ENCODE results near the gene SEC16A.

SEC16A gene

DNA sequence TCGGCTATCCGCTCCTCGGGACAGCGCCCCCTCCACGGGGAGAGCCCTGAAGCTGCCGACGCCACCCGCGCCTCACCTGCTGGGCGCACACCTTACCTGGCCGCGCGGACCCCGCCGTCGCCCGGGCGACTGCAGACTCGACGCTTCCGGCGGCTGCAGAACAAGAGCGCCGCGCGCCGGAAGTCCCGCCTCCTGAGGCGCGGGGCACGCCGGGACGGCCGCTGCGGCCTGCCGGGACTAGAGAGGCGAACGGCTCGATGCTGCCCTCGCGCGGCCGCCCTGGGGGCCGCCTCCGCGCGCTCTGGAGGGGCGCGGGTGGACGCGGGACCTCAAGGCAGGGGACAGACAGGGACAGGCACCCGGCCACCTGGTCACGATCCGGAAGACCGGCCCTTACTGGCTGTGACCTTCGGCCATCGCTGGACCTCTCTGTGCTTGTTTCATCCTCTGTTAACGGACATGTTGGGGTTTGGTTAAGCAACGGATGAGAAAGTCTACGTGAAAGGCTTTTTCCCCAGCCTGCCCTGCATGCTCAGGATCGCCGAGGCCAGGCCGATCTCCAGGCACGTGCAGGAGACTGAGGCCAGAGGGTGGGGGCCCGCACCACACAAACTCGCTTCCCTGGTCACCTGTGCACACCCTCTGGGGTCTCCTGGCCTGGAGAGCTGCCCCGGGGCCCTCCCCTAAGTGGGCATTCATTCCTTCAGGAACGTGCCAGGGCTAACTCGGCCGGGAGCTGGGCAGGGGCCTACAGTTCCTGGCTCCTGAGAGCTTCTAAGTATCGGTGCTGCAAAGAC lies 82.6 kb downstream of the SEC16A start, which contains the start of gene SNAPC4:
SNAPC4 (minus strand) TSS at position 133 of the 797 bp plus-strand sequence. CDS start 1,742 bp downstream, outside the sequence.
- POLR2A ChIA-PET, result interaction anchor here (1.1 kb wide), 1 partner anchor 9 kb away, joined by 6 read pairs; no protein-coding TSS in a partner anchor
- no peak for DNase-seq (ENCODE audit: low read depth, low spot score)
- TF ChIP-seq, protein P1, sequence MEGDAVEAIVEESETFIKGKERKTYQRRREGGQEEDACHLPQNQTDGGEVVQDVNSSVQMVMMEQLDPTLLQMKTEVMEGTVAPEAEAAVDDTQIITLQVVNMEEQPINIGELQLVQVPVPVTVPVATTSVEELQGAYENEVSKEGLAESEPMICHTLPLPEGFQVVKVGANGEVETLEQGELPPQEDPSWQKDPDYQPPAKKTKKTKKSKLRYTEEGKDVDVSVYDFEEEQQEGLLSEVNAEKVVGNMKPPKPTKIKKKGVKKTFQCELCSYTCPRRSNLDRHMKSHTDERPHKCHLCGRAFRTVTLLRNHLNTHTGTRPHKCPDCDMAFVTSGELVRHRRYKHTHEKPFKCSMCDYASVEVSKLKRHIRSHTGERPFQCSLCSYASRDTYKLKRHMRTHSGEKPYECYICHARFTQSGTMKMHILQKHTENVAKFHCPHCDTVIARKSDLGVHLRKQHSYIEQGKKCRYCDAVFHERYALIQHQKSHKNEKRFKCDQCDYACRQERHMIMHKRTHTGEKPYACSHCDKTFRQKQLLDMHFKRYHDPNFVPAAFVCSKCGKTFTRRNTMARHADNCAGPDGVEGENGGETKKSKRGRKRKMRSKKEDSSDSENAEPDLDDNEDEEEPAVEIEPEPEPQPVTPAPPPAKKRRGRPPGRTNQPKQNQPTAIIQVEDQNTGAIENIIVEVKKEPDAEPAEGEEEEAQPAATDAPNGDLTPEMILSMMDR (IDR thresholded peaks at IDR 0.05; ENCODE audit: insufficient read depth, low read length, missing control alignments), result peak; percentile 80
- H3K4me3 ChIP-seq (ENCODE audit: low read depth, low read length), result peak within 1 kb of the TSS; percentile 83
- CTCF ChIA-PET, result interaction anchor here (0.6 to 9.7 kb wide), 25 partner anchors 8 to 428 kb away, joined by 3 to 142 read pairs (median 5); partner anchors contain the start of genes DNLZ, ENTR1 and PMPCA

DNA sequence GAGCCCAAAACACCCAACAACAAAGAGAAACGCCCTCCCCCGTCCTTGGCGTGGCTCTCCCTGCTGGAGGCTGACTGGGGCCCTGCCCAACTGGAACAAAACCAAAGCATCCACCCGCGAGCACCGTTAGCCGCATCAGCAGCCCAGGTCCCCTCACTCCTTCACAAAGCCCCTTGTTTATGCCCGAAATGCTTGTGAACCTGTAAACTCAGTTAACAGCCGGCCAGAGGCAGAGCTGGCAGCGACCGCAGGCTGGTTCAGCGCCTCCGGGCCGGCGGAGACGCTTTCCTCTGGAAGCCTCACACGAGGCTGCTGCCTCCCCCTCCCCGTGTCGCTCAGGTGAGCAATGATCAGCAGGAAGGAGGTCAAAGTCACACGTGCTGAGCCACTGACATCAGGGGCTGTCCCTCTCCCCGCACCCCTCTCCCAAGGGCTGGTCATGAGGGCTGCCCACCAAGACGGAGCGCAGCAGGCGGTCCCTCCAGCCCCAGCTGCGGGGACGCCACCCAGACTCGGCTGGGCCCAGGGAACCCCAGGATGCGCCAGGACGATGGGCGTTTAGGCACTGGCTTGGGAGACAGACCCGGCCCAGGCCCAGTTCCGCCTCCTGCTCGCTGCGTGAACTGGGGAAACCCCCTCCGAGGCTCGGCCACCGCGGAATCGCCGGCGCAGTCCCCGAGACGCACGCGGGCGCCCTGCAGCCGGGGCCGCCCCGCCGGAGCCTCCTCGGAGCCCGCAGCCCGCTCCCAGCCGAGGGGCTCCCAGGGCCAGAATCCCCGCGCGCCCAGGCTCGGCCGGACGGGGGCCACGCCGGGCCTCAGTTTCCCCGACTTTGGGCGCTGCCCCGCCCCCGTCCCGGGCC lies 83.4 kb downstream of the SEC16A start:
- CTCF ChIA-PET, result interaction anchor here (1.6 to 9.7 kb wide), 9 partner anchors 7 to 87 kb away, joined by 5 to 142 read pairs (median 26); partner anchors contain the start of genes DNLZ, ENTR1 and PMPCA
- TF ChIP-seq, protein P1 (IDR thresholded peaks at IDR 0.05; ENCODE audit: insufficient read depth, low read length, missing control alignments), result no peak
- H3K4me3 ChIP-seq (ENCODE audit: low read depth, low read length), result peak overlapping the region; percentile 83
- POLR2A ChIA-PET, result no interaction called here
- DNase-seq (ENCODE audit: low read depth, low spot score), result no peak

DNA sequence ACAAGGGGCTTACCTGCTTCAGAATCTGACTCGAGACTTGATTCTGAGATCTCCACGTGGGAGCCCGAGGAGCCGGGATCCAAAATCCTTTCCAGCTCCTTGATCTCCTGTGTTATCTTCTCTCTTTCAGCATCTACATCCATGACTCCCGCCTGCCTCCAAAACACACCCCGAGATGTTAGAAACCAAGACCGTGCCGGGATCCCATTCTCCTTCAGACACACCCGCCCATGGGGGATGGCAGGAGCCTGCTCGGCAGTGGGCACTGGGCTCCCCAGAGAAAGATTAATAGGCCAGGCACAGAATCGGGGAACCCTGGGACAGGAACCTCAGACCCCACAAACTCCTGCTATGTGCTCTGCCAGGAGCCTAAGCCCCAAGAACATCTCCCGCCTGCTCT lies 84.6 kb downstream of the SEC16A start:
- POLR2A ChIA-PET, result no interaction called here

DNA sequence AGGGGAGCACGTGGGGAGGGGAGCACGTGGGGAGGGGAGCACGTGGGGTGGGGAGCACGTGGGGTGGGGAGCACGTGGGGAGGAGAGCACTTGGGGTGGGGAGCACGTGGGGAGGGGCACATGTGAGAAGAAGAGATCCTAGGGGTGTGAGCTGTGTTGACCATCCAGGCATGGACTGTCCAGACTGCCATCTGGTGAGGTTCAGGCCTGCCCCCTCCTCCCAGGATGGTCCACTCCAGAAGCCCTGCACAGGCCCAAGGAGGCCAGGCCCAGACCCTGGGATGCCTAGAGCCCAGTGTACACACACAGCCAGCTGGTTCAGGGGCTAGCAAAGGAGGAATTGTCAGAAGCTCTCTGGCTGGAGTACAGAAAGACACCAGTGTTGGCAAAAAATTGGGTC lies 85.2 kb downstream of the SEC16A start:
- TF ChIP-seq, protein P1 (IDR thresholded peaks at IDR 0.05; ENCODE audit: insufficient read depth, low read length, missing control alignments), result no peak
- H3K4me3 ChIP-seq (ENCODE audit: low read depth, low read length), result no peak overlapping the region
- no peak for DNase-seq (ENCODE audit: low read depth, low spot score)
- ChIA-PET POLR2A (no interaction called here), CTCF (interaction anchor here (1.1 to 9.7 kb wide), 4 partner anchors 10 to 85 kb away, joined by 4 to 142 read pairs (median 30); partner anchors contain the start of gene DNLZ)

More for the DNA sequence above, 84.6 kb downstream of the SEC16A start:
- H3K4me3 ChIP-seq (ENCODE audit: low read depth, low read length), result no peak overlapping the region
- CTCF ChIA-PET, result interaction anchor here (0.9 to 9.7 kb wide), 5 partner anchors 15 to 86 kb away, joined by 3 to 142 read pairs (median 6); partner anchors contain the start of gene DNLZ
- DNase-seq (ENCODE audit: low read depth, low spot score), result no peak
- TF ChIP-seq, protein P1 (IDR thresholded peaks at IDR 0.05; ENCODE audit: insufficient read depth, low read length, missing control alignments), result no peak

DNA sequence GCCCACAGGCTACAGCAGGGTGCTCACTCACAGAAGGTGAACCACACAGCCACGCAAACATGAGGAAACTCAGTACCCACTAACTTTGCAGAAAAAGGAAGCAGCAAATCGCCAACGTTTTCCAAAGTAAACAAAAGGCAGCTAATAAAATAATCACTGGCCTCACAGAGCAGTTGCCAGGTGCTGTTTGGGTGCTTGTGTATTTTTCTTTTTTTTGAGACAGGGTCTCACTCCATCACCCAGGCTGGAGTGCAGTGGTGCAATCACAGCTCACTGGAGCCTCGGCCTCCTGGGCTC lies 86.7 kb downstream of the SEC16A start:
- CTCF ChIA-PET, result interaction anchor here (1.1 to 9.7 kb wide), 4 partner anchors 12 to 83 kb away, joined by 3 to 142 read pairs (median 28); partner anchors contain the start of gene DNLZ

More for the DNA sequence above, 86.7 kb downstream of the SEC16A start:
- H3K4me3 ChIP-seq (ENCODE audit: low read depth, low read length), result no peak overlapping the region
- no peak for DNase-seq (ENCODE audit: low read depth, low spot score)
- TF ChIP-seq, protein P1 (IDR thresholded peaks at IDR 0.05; ENCODE audit: insufficient read depth, low read length, missing control alignments), result no peak
- POLR2A ChIA-PET, result interaction anchor here (0.9 kb wide), 1 partner anchor 12 kb away, joined by 3 read pairs; no protein-coding TSS in a partner anchor
